ENCODE data around the gene AMT. TPM values are rescaled to one million over a fixed set of nuclear protein-coding genes. Genes with fewer than 3 reads are reported as not detected.

Gene AMT
- total RNA-seq, 1 donor, result 1.1 TPM

- Histone ChIP-seq H3K4me1 (ENCODE audit: insufficient read depth, low read length) (peaks cover 3% of the 10 kb centered on the region), H3K4me3 (ENCODE audit: insufficient read depth, low read length) (no peak overlapping the region), H3K27ac (ENCODE audit: low read depth, low read length) (no peak overlapping the region), H3K27me3 (ENCODE audit: insufficient read depth, low read length) (no peaks in the 10 kb centered on the region), H3K79me2 (ENCODE audit: insufficient read depth, low read length) (no peaks in the 10 kb centered on the region), H2AFZ (ENCODE audit: low read length) (no peak overlapping the region), H3K36me3 (ENCODE audit: insufficient read depth, low read length) (no peaks in the 10 kb centered on the region), H4K20me1 (ENCODE audit: insufficient read depth, low read length) (no peaks in the 10 kb centered on the region), H3K9me3 (ENCODE audit: low read depth, low read length) (no peaks in the 10 kb centered on the region), H3K4me2 (ENCODE audit: insufficient read depth, low read length) (no peak overlapping the region)
- no peak for DNase-seq (ENCODE audit: insufficient read length, low spot score, missing footprints)
- TF ChIP-seq CTCF (IDR thresholded peaks at IDR 0.05; ENCODE audit: extremely low read depth, low read depth, low read length), result no peak
These were observed 12.5 kb upstream of the AMT start for GRCh38 chr3:49434731-49435130.

DNA sequence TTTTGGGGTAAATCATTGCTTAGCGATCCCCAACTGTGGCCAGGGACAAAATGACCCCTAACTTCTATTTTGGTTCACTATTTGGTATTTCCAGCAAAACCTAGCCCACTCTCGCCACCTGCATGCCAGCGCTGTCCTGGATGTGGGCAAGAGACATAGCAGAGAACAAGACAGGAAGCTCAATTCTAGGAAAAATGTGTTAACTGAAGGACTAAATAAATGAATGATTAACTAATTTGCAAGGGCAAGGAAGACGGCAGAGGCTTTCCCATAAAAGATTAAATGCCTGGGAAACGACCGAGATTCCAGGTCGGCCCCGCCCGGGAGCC, 6.4 kb upstream of the AMT start:
- H3K4me3 ChIP-seq (ENCODE audit: insufficient read depth, low read length), result peak overlapping the region; percentile 86
- peaks cover 6% of the 10 kb centered on the region for H3K4me1 ChIP-seq (ENCODE audit: insufficient read depth, low read length)
- H3K27me3 ChIP-seq (ENCODE audit: insufficient read depth, low read length), result no peaks in the 10 kb centered on the region
- H4K20me1 ChIP-seq (ENCODE audit: insufficient read depth, low read length), result no peaks in the 10 kb centered on the region
- peak overlapping the region; percentile 82 for H3K27ac ChIP-seq (ENCODE audit: low read depth, low read length)
- no peaks in the 10 kb centered on the region for H3K9me3 ChIP-seq (ENCODE audit: low read depth, low read length)
- peak overlapping the region; percentile 94 for H3K4me2 ChIP-seq (ENCODE audit: insufficient read depth, low read length)
- H3K36me3 ChIP-seq (ENCODE audit: insufficient read depth, low read length), result no peaks in the 10 kb centered on the region
- peak overlapping the region; percentile 97 for H2AFZ ChIP-seq (ENCODE audit: low read length)
- peak; percentile 77 for DNase-seq (ENCODE audit: insufficient read length, low spot score, missing footprints)
- TF ChIP-seq CTCF (IDR thresholded peaks at IDR 0.05; ENCODE audit: extremely low read depth, low read depth, low read length), result no peak
- H3K79me2 ChIP-seq (ENCODE audit: insufficient read depth, low read length), result no peaks in the 10 kb centered on the region

GRCh38 chr3:49427586-49427985, 5.3 kb upstream of the AMT start:
- no peaks in the 10 kb centered on the region for H3K36me3 ChIP-seq (ENCODE audit: insufficient read depth, low read length)
- H3K4me3 ChIP-seq (ENCODE audit: insufficient read depth, low read length), result no peak overlapping the region
- TF ChIP-seq CTCF (IDR thresholded peaks at IDR 0.05; ENCODE audit: extremely low read depth, low read depth, low read length), result no peak
- no peak overlapping the region for H3K27ac ChIP-seq (ENCODE audit: low read depth, low read length)
- H3K79me2 ChIP-seq (ENCODE audit: insufficient read depth, low read length), result no peaks in the 10 kb centered on the region
- H3K4me1 ChIP-seq (ENCODE audit: insufficient read depth, low read length), result peaks cover 11% of the 10 kb centered on the region
- peak; percentile 43 for DNase-seq (ENCODE audit: insufficient read length, low spot score, missing footprints)
- H2AFZ ChIP-seq (ENCODE audit: low read length), result no peak overlapping the region
- H3K9me3 ChIP-seq (ENCODE audit: low read depth, low read length), result no peaks in the 10 kb centered on the region
- no peak overlapping the region for H3K4me2 ChIP-seq (ENCODE audit: insufficient read depth, low read length)
- H3K27me3 ChIP-seq (ENCODE audit: insufficient read depth, low read length), result no peaks in the 10 kb centered on the region
- no peaks in the 10 kb centered on the region for H4K20me1 ChIP-seq (ENCODE audit: insufficient read depth, low read length)

GRCh38 chr3:49424816-49425215, 2.5 kb upstream of the AMT start:
- Histone ChIP-seq H3K27me3 (ENCODE audit: insufficient read depth, low read length) (no peaks in the 10 kb centered on the region), H3K9me3 (ENCODE audit: low read depth, low read length) (no peaks in the 10 kb centered on the region), H3K36me3 (ENCODE audit: insufficient read depth, low read length) (no peaks in the 10 kb centered on the region), H2AFZ (ENCODE audit: low read length) (no peak overlapping the region), H3K4me2 (ENCODE audit: insufficient read depth, low read length) (no peak overlapping the region), H3K79me2 (ENCODE audit: insufficient read depth, low read length) (no peaks in the 10 kb centered on the region), H3K27ac (ENCODE audit: low read depth, low read length) (no peak overlapping the region), H4K20me1 (ENCODE audit: insufficient read depth, low read length) (no peaks in the 10 kb centered on the region), H3K4me3 (ENCODE audit: insufficient read depth, low read length) (no peak overlapping the region), H3K4me1 (ENCODE audit: insufficient read depth, low read length) (peaks cover 24% of the 10 kb centered on the region)
- no peak for DNase-seq (ENCODE audit: insufficient read length, low spot score, missing footprints)
- no peak for TF ChIP-seq CTCF (IDR thresholded peaks at IDR 0.05; ENCODE audit: extremely low read depth, low read depth, low read length)

Data from osteoblast (primary cell).